Measurements from ENCODE around the gene TMEM51. TPM values are rescaled to one million over a fixed set of nuclear protein-coding genes. Genes with fewer than 3 reads are reported as not detected.

TMEM51 gene, protein sequence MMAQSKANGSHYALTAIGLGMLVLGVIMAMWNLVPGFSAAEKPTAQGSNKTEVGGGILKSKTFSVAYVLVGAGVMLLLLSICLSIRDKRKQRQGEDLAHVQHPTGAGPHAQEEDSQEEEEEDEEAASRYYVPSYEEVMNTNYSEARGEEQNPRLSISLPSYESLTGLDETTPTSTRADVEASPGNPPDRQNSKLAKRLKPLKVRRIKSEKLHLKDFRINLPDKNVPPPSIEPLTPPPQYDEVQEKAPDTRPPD
- 2.7 and 4.8 TPM in 2 replicates for total RNA-seq

GRCh38 chr1:15153184-15153841, at the start of gene TMEM51:
TSS of gene TMEM51 (plus strand) at chr1:15153747. CDS start at chr1:15215088, 61,341 bp downstream.

DNA sequence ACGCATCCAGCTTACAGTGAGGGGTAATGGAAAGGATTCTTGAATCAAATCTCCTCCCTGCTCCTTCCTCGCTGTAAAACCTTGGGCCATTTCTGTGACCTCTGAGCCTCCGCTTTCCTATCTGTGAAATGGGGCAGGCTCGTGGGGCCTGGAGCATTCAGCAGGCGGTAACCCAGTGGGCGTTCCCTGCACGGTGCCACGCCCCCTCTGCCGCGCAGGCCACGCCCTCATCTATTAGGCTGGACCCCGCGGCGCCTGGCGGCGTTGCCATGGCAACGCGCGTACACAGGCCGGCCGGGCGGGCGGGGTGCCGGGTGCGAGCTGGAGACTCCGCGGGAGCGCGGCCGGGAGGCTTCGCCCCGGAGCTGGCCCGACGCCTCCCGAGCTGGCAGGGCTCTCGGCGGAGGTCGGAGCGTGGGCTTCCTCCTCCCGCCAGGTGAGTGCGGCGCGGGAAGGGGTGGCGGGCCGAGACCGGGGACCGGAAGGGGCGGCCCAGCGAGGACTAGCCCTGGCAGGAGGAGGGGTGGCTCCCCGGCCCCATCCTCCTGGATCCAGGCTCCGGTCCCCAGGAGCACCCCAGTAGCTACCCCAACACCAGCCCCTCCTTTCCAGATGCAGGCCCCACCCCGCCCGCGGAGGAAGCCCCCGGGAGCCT, 93.5 kb downstream of the TMEM51 start, which contains the start of gene FHAD1:
Gene FHAD1 (plus strand): TSS at position 264 of the 655 bp plus-strand sequence. CDS start 4,562 bp downstream, outside the sequence.

Other genes with a start within 250 kb of the TMEM51 start
- 0.09 and 0.56 TPM in 2 replicates for gene FHAD1, start 93.5 kb downstream of the TMEM51 start, total RNA-seq